Fibroblast of peridontal ligament (primary cell): ENCODE results near the gene NSG2.

Source experiments
- DNase-seq: peaks from one replicate; pipeline ENCODE4 v3.0.0-alpha.2; 2010; ENCODE audit errors: extremely low read depth

The NSG2 gene

DNA sequence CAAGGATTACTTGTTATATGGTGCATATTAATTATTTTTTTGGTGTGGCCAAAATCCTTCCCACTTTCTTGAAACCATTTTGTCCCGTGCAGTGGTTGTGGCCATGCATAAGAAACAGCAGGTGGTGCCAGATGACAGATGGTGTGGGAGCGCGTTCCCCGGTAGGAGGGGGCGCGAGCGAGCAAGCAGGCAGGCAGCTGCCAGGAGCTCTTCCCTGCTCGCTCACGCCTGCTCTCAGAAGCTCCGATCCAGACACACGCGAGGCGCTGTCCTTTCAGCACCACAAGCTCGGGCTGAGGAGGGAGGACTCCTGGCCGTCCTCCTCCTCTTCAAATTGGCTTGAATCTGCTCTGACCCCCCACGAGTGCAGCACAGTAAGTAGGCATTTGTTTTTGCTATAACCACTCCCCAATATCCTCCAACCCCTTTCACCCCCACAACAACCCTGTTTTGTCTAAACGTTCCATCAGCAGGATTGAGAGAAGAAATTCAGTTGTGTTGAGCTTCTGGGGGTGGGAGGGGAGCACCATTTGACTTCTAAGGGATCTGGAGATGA is at the start of gene NSG2:
Gene NSG2 (plus strand): TSS at position 237 of the 556 bp plus-strand sequence. CDS start 1,050 bp downstream, outside the sequence.
- DNase-seq: peak; percentile 9

DNA sequence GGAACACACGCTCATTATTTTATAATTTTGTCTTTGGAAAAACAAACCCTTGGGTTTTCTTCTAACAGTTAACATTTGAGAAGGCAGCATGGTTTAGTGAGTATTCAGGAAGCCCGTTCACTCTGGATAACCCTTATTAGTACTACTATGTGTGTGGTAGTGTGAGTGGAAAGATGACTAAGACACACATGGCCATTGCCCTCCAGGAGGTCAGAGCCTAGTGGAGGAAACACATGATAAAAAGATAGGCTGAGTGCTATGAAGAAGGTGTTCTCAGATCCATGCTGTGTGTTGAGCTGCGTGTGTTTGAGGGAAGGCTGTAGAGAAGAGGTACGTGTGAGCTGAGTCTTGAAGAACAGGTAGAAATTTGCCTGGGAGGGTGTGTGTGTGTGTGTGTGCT is 48.2 kb upstream of the NSG2 start:
- no peak for DNase-seq

DNA sequence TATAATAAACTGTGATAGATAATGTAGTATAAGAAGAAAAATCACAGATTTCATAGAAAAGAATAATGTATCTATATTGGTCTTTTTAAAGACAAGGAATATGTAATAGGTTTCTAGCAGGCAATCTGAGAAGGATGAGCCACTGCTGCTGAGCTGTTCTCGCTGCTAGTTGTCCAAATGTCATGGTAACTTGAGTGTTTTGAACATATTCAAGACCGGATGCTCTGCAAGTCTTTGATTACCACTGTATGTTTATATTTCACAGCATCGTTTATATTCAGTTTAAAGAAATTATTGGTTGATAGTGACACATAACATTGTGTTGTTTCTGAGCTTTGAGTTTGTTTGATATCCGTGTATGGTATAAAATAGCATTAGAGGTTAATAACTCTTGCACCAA is 47.0 kb upstream of the NSG2 start:
- no peak for DNase-seq

DNA sequence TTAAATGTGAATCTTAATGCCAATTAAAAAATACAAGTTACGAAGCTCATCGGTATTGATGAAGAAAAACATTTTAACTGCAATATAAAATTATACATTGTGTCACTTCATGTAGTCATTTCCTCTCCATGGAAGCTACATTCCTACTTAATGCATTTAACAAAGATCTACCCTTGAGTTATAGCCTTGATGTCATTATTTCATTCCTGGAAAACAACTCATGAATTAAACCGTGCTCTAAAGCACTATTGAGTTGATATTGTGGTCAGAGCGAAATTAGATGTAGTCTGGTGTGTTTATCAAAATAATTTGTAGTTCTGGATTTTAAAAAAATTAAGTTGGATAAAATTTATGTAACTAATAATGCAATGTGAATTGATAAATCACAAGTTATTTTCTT is 45.4 kb upstream of the NSG2 start:
- no peak for DNase-seq

DNA sequence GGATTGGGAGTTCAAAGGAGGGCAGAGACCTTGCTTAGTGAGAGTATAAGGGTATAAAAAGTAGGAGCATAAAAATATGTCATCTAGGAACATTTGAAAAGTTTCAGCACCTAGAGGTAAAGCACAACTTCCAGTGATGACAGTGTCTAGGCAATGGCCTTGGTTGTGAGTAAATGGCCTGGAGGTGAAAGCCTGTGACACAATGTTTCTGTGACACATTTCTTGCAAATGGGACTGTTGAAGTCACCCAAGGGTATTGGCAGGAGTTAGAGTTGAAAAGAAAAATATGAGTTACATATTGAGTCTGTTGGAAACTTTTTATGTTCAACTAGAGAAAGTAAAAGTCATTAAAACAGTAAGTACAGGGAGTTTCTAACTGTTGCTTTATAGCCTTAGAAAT is 41.7 kb upstream of the NSG2 start:
- no peak for DNase-seq

DNA sequence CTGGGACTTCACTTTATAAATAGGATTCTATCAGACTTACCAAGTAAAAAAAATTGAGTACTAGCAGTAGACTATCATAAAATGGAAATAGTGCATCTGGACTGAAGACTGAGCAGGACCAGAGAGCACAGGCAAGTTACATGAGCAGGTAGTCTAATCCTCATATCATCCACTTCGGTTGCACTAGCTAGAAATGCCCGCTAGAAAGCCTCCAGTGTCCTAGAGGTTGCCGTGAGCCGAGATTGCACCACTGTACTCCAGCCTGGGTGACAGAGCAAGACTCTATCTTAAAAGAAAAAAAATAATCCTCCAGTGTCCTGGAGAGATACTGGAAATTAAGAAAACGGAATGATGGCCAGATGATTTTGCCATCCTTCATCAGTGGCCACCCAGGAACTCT is 36.6 kb upstream of the NSG2 start:
- DNase-seq: no peak

DNA sequence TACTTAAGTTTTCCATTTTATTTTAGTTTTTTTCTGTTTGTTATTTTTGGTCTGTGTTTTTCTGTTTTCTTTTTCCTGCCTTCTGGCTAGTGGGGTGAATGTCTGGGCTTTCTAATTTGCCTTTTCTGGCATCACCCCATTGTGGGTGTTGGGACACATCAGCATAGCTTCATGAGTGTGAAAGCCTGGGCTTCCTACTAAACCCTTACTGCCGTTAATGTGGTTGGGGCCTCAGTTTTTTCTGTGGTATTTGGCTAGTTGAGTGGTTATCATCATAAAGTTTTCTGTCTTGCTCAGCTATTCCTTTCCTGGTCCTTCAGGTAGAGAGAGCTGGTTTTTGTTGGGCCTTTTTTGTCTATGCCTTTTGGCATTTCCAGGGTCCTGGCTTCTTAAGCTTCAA is 35.1 kb upstream of the NSG2 start:
- DNase-seq: no peak

DNA sequence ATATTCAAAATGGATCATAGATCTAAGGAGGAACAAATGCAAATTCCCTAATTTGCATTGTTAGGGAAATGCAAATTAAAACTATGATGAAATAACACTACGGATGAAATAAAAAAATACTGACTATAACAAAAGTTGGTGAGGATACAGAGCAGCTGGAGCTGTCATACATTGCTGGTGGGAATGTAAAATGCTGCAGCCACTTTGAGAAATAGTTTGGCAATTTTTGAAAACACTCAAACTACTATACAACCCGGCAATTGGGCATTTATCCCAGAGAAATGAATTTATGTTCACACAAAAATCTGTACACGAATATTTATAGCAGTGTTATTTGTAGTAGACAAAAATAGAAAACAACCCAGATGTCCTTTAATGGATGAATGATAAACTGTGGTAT is 34.1 kb upstream of the NSG2 start:
- DNase-seq: no peak

DNA sequence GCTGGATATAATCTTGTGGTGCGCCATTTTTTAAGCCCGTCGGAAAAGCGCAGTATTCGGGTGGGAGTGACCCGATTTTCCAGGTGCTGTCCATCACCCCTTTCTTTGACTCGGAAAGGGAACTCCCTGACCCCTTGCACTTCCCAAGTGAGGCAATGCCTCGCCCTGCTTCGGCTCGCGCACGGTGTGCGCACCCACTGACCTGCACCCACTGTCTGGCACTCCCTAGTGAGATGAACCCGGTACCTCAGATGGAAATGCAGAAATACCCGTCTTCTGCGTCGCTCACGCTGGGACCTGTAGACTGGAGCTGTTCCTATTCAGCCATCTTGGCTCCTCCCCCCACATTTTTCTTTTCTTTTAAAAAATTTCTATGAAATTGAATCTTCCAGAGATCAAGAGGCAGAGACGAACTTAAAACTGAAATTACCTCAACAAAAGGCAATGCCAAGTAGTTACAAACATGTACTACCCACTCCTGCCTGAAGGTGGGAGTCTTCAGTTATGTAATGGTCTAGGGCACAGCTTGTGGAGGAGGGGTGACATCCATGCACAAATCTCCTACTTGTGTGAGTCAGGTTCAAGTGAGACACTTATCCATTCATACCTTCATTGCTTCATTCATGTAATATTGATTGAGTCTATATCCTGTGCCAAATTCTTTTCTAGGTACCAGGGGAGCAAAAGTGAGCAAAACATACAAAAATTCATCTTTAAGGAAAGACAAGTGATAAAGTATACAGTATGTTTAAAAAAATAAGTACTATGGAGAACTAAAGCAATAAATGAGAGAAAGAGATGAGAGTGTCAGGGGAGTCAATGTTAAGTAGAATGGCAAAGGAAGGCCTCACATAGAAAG is 25.2 kb upstream of the NSG2 start:
- DNase-seq: peak; percentile 3

DNA sequence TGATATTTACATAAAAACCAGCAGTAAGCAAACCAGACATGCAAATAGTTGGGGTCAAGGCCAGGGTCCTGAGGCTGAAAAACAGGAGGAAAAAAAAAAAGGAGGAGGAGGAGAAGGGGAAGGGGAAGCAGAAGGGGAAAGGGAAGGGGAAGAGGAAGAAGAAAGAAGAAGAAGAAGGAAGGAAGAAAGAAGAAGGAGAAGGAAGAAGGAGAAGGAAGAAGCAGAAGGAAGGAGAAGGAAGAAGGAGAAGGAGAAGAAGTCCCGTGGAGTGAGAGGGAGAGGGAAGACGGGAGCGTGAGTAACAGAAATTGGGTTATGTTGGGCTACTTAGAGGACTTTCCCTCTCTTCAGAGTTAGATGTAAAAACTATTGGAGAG is 24.6 kb upstream of the NSG2 start:
- DNase-seq: no peak

DNA sequence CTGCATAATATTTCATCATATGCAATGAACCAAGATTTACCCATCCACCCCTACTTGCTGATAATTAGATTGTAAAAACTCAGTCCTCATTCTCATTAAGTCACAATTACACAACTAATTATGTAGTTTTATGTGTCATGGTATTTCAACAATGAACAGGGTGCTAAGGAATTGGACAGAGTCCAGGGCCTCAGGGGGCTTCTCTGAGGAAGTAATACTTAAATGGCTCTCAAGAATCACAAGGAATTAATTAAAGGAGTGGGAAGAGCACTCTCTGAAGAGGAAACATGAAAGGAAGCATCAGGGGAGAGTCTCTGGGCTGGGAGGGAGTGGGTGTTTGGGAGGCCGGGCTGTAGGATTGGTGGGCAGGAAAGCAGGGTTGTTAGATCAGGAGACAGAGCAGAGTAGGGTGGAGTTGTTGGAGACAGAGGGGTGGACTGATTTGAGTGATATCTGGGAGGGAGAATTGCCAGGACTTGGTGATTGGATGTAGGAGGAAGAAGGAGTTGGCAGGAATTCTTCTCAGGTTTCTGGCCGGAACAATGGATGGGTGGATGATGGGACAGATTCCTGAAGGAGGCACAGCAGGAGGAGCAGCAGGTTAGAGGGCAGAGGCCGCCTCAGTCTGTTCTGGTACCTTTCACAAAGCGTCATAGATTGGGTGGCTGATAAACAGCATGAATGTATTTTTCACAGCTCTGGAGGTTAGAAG is 23.0 kb upstream of the NSG2 start:
- no peak for DNase-seq

DNA sequence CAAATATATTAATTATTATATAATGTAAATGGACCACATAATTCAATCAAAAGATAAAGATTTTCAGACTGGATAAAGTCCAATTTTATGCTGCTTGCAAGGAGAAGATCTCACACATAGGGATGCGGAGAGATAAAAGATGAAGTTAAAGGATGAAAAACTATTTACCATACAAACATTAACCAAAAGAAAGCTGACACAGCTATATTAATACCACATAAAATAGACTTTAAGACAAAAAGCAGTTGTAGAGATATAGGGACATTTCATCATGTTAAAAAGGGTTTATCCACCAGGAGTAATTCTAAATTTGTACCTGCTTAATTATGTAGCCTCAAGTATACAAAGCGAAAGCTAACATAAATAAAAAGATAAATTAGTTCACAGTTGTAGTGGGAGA is 15.2 kb upstream of the NSG2 start:
- no peak for DNase-seq

DNA sequence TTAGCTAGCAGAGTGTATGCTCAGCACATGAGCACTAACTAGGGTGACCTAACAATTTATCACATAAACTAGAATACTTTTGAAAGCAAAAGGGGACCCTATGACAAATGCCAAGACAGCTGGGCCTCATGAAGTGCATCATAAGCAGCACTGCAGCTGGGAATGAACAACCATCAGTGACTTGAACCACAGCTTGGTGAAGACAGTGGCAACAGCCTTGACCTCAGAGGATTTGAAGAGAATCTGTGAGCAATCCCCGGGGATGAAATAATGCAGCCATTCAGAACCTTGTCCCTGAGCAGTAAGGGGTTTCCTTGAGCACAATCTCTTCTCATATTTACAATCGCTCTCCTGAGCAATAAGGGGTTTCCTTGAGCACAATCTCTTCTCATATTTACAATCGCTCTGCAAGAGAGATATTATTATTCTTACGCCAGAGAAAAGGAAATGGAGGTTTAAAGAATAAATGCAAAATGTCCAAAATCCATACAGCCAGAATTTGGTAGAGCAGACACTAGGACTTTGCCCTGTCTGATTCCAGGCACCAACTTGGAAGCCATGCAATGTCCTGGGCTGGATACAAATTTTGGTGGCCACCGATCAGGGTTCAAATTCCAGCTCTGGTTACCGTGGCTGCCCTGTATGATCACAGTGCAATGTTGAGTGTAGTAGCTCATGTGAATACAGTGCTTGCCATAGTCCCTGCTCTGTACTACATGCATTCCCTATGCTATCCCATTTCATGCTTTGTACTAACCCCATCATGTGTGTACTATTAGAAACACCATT is 846 bp upstream of the NSG2 start:
- DNase-seq: no peak

DNA sequence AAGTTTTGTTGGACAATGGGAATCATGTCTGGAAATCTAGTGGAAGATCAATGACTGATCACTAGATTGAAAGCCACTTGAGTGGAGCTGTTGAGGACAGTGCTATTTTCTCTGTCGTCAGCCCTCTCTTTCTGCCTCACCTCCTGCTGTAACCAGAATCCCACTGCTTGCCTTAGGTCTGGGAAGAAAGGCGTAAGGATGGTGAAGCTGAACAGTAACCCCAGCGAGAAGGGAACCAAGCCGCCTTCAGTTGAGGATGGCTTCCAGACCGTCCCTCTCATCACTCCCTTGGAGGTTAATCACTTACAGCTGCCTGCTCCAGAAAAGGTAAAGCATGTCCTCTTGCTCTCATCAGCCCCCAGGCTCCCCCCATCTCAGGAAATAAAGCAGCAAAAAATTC is 1.1 kb downstream of the NSG2 start:
- no peak for DNase-seq

DNA sequence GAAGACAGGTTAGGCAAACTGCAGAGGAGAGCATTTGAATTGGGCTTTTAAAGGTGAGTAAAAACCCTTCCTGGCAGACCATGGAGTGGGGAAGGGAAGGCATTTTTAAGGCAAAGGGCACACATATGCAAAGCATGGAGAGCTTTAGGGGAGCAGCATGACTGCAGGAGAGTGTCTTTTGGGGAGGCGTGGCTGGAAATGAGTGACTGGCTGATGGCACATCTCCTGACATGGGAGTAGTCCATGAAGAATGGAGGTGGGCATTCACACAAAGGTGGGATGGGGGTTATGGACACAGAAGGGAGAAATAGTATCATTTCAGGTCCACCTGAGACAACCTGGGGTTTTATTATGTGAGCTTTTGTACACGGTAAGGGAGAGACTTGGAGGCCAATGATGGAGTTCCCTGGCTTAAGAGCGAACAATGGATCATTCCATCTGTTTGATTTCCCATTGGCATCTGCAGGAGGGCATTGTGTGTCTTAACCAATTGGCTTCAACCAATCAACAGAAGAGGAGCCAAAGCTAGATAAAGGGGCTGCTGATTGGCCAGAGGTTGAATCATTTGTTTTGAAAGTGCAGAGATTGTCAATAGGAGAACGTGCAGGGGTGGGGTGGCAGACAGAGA is 2.1 kb downstream of the NSG2 start:
- no peak for DNase-seq

DNA sequence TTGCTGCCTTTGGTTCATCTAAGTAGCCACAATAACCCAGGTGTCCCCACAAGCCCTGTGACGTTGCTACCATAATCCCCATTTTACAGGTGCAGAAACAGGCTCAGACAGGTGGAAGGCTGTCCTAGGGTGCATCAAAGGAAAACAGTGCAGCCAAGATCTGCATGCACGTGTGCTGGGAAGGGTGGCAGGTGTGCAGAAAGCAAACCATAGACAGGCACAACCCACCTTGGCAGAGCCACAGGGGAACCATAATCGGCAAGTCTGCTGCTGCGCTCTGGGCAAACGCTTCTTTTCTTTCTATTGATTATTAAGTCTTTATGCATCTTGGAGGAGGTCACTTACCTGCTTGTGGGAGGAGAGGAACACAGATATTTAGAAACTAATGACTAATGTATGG is 7.1 kb downstream of the NSG2 start:
- DNase-seq: no peak

DNA sequence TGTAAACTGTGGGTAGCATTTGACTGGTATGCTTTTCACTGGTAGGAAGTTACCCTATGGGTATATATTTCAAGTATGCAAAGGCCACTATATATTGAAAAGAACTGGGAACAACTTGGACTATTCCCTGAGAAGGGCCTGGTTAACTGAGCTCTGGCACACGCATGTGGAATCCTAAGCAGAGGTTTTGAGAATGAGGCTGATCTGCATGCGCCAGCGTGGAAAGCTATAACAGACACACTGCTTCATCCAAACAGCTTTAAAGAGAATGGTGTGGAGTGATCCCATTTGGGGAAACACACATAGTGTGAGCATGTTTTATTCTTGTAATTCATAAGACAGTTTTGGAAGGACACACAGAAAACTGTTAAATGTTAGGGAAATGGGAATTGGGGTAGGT is 8.4 kb downstream of the NSG2 start:
- DNase-seq: no peak

DNA sequence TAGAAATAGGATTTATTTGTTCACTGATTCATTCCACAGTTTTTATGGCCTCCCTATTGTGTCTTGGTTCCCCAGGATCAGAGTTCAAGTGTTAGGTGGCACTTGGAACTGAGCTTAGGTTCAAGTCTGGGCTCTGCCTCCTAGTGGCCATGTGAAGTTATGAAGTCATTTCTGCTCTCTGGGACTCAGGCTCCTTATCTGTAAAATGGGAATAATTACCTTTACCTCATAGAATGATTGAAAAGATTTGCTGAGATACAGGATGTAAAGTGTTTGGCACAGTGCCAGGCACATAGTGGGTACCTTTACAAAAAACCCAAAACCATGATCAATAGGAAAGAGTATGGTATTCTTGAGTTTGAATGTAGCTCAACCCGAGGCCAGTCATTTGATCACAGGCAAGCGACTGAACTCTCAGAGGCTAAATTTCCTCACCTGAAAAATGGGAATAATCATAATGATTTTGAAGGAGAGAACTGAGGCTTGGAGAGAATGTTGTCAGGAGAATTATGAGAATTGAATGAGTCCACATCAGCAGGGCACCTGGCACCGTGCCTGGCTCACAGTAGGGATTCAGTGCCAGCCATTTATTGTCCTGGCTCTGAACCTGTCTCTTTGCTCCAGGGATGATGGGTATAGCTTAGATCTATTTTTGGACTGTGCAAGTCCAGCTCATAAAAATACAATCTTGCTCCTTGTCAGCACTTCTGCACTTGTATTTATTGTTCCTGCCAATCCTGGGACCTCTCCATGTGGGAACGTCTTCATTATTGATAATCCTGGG is 10.8 kb downstream of the NSG2 start:
- no peak for DNase-seq

DNA sequence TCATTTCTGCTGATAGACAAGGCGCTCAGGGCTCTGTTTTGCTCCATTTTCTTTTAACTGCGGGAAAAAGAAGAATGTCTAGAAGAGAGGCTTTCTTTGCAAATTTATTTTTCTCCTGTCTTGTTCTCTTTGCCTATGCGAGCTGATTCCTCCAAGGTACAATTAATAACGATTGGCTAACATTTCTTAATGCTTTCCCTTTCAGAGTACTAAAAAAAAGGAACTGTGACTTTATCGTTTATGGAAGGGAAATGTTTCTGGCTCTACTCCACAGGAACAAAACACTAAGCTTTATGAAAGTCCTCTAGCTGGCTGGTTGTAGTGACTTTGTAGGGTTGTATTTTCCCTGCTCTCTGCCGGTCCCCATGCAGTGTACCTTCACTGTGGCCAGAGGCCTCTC is 11.7 kb downstream of the NSG2 start:
- no peak for DNase-seq

DNA sequence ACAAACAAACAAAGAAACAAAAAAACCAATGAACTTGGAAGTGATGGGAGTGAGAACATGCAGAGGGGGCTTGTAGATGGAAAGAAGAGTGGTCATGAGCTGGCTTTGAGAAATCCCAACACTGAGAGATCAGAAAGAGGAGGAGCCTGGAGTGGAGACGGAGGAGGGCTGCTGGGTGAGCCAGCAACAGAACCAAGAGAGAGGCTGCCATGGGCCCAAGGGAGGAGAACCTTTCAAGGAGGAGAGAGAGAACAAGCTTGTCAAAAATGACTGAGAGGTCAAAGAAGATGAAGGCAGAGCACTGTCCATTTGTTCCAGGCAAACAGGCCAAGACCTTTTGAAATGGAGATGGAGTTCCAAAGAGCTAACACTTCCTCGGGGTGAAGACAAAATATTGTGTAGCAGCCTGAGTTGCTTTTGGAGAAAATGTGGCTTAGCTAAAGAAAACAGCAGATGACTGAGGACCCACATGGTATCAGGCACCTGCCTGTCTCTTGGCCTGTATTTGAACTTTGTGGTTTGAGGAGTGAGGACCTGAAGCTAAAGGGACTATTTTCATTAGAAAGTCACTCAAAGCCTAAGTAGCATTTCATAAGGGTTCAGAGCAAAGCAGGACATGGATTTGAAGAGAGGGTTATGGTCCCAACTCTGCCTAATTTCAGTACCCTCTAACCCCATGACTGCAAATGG is 13.1 kb downstream of the NSG2 start:
- DNase-seq: no peak
